Skeletal muscle tissue (tissue), 4 donors: ENCODE results near the gene SYP. TPM values are rescaled to one million over a fixed set of nuclear protein-coding genes. Genes with fewer than 3 reads are reported as not detected.

Experiments
- H3K27ac ChIP-seq: one replicate; pipeline ENCODE4 v1.7.0; 2013; ENCODE audit warnings: mild to moderate bottlenecking, low read depth, low read length, inconsistent platforms
- H3K27me3 ChIP-seq, 3 donors: one replicate each; pipeline ENCODE4 v1.7.0; 2013; ENCODE audit warnings: low read length in 3 of 3; ENCODE audit not compliant: control insufficient read depth in 3 of 3, insufficient read depth in 3 of 3
- H3K36me3 ChIP-seq, 3 donors: one replicate each; pipeline ENCODE4 v1.7.0; 2013; ENCODE audit warnings: low read length in 3 of 3; ENCODE audit not compliant: control insufficient read depth in 3 of 3, insufficient read depth in 3 of 3
- H3K4me1 ChIP-seq, 3 donors: one replicate each; pipeline ENCODE4 v1.7.0; 2013; ENCODE audit warnings: low read length in 3 of 3, mild to moderate bottlenecking in 3 of 3; ENCODE audit not compliant: control insufficient read depth in 3 of 3, insufficient read depth in 3 of 3
- H3K4me3 ChIP-seq, 3 donors: one replicate each; pipeline ENCODE4 v1.7.0; 2013; ENCODE audit warnings: low read length in 3 of 3
- H3K9ac ChIP-seq, 3 donors: one replicate each; pipeline ENCODE4 v1.7.0; 2013; ENCODE audit warnings: low read length in 3 of 3, mild to moderate bottlenecking in 3 of 3, moderate library complexity in 2 of 3, low read depth in 1 of 3
- H3K9me3 ChIP-seq, 3 donors: one replicate each; pipeline ENCODE4 v1.7.0; 2013; ENCODE audit warnings: low read length in 3 of 3; ENCODE audit not compliant: control insufficient read depth in 3 of 3
- total RNA-seq: library from RNA; depleted of rRNA; stranded (reverse); fragments of >200 nt; gene quantifications from one replicate; pipeline ENCODE4 v1.2.3, GENCODE V29; 2014
- donor health status: Osteomylitis.

Gene SYP
- total RNA-seq, 1 donor from 2014 or later: 1.0 TPM

DNA sequence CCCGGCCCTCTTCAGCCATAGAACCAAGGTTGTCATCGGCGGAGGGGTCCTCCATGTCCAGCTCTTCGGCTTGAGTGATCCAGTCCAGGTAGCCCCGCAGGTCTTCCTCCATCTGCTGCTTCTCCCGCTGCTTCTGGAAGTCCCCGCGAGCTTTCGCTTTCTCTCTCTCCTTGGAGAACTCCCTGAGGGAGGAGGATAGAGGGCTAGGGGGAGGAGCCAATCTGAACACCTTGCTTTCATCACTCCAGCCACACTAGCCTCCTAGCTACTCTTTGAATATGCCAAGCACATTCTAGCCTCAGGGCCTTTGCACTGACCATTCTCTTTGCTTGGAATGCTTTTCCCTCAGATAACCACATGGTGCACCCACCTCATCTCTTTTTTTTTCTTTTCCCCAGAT is 27.0 kb upstream of the SYP start:
- Histone ChIP-seq H3K27ac (no peak overlapping the region), H3K9me3 (no peaks in the 10 kb centered on the region), H3K4me1 (no peaks in the 10 kb centered on the region), H3K27me3 (peaks cover 0 to 3% (median 3%) of the 10 kb centered on the region in 3 donors), H3K36me3 (no peaks in the 10 kb centered on the region), H3K4me3 (no peak overlapping the region), H3K9ac (no peak overlapping the region)

DNA sequence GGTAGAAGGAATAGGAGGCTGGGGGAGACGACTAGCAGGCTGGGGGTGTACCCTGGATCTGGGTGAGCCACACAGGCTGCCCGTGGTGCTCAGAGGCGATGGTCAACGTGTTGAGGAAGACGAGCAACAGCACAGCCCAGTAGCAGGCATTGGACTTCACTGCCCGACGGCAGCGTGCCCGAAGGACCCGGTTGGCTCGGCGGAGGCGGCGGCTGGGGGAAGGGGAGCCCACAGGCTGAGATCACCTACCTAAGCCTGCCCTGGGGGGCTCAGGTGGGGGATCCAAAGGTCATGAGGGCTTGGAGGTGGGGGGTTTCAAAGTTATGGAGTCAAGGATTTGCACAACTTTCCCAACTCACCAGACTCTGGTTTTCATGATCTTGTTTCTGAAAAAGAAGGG is 25.9 kb upstream of the SYP start:
- Histone ChIP-seq H3K9me3 (no peaks in the 10 kb centered on the region), H3K36me3 (no peaks in the 10 kb centered on the region), H3K4me1 (no peaks in the 10 kb centered on the region), H3K27ac (no peak overlapping the region), H3K27me3 (peaks cover 0 to 3% (median 3%) of the 10 kb centered on the region in 3 donors), H3K4me3 (no peak overlapping the region), H3K9ac (no peak overlapping the region)

DNA sequence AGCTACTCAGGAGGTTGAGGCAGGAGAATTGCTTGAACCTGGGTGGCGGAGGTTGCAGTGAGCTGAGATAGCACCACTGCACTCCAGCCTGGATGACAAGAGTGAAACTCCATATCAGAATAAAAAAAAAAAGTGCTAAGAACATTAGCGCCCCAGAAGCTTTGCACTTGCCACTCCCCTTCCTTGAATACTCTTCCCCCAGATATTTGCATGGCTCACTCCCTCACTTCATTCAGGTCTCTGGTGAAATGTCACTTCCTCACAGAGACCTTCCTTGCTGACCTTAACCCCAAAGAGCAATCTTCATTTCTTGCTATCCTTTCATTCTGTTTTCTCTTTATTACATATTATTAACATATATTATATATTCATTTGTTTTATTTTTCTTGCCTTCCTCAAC is 21.9 kb upstream of the SYP start:
- Histone ChIP-seq H3K27ac (no peak overlapping the region), H3K27me3 (peaks cover 0 to 3% (median 3%) of the 10 kb centered on the region in 3 donors), H3K9me3 (no peaks in the 10 kb centered on the region), H3K4me1 (no peaks in the 10 kb centered on the region), H3K4me3 (no peak overlapping the region), H3K9ac (no peak overlapping the region), H3K36me3 (no peaks in the 10 kb centered on the region)

DNA sequence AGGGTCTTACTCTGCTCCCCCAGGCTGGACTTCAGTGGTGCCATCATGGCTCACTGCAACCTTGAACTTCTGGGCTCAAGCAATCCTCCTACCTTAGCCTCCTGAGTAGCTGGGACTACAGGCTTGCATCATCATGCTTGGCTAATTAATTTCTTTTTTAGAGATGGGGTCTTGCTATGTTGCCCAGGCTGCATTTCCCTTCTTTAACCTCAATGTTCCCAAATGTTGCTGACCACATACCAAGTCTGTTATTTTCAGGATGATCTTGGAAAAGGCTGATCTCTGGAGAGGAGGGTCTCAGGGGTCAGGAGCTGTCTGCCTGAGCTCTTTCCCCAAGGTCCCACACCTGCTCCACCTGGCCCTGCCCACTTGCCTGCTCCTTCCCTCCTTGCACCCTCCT is 20.1 kb upstream of the SYP start:
- Histone ChIP-seq H3K27ac (no peak overlapping the region), H3K9me3 (no peaks in the 10 kb centered on the region), H3K9ac (no peak overlapping the region), H3K36me3 (no peaks in the 10 kb centered on the region), H3K4me3 (no peak overlapping the region), H3K4me1 (no peaks in the 10 kb centered on the region), H3K27me3 (peaks cover 0 to 3% (median 0%) of the 10 kb centered on the region in 3 donors)

DNA sequence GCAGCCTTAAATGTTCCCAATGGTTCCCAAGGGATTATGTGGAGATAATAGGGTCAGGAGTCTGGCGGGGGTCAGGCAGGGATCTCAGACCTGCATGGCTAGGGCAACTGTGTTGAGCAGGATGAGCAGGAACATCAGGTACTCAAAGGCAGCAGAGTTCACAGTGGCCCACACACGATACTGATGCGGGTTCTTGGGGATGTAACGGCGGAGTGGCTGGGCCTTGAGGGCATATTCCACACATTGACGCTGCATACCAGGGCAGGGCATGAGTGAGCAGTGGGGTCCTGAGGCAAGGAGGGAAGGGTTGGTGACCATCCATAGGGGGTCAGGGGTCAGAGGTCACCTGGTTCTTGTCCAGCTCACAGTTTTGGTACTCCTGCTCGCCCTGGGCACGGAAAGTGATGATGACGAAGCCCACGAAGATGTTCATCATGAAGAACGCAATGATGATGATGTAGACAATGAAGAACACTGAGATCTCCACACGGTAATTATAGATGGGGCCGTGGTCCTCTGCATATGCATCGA is 15.1 kb upstream of the SYP start:
- Histone ChIP-seq H3K36me3 (no peaks in the 10 kb centered on the region), H3K9me3 (no peaks in the 10 kb centered on the region), H3K9ac (no peak overlapping the region), H3K4me3 (no peak overlapping the region), H3K27ac (no peak overlapping the region), H3K27me3 (no peaks in the 10 kb centered on the region), H3K4me1 (no peaks in the 10 kb centered on the region)

DNA sequence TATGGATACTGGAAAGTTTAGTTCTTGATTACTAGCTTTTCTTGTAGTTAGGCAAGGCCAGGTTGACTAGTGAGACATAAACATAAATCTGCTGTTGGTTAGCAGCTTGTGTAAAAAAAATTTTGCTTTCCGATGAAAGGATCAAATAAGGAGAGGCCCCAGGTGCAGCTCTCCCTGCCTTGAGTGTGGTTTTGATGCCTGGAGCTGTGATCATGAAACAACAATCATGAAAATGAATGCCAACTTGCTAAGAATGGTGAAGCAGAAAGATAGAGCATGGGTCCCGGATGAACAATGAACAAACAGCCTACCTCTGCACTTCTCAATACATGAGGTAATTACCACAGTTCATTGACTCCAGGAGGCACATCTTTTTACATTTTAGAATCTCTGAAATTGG is 14.4 kb upstream of the SYP start:
- Histone ChIP-seq H3K36me3 (no peaks in the 10 kb centered on the region), H3K4me1 (no peaks in the 10 kb centered on the region), H3K27ac (no peak overlapping the region), H3K9ac (no peak overlapping the region), H3K9me3 (no peaks in the 10 kb centered on the region), H3K27me3 (peaks cover 0 to 5% (median 2%) of the 10 kb centered on the region in 3 donors), H3K4me3 (no peak overlapping the region)

DNA sequence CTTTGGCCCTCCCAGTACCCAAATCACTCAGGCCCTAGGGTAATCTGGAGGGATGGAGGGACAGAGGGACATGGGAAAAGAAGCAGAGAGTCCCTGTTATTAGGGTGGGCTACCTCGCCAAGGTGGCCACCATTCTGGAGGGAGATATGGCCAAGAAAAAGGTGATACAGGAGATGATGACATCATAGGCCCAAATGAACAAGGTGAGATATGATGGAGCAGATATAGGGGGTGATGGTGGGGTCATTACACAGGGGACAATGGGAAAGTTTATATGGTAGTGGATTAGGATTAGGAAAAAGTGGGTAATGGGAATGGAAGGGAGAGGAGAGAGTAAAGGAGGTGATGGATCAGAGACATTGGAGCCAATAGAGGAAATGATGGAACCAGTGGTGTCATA is 12.9 kb upstream of the SYP start:
- Histone ChIP-seq H3K9ac (no peak overlapping the region), H3K4me1 (no peaks in the 10 kb centered on the region), H3K9me3 (no peaks in the 10 kb centered on the region), H3K36me3 (no peaks in the 10 kb centered on the region), H3K27me3 (peaks cover 0 to 5% (median 5%) of the 10 kb centered on the region in 3 donors), H3K4me3 (no peak overlapping the region), H3K27ac (no peak overlapping the region)

DNA sequence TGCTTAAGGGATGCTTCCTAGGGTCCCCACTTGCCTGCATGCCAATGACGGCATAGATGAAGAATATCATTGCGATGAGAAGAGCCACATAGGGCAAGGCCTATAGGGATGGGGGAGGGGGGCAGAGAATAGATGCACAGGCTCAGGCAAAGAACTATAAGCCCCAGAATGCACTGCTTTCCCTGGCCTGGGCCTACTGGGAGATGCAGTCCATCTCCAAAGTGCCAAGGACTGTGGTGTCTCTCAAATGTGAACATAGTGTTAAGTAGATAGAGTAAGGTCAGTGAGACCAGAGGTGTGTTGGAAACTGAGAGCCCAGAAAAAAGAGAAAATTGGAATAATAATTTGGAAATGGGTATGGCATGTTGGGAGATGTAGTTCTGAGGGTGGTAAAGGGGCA is 12.2 kb upstream of the SYP start:
- no peaks in the 10 kb centered on the region for H3K36me3 ChIP-seq
- no peak overlapping the region for H3K27ac ChIP-seq
- H3K4me3 ChIP-seq: no peak overlapping the region
- H3K9ac ChIP-seq: no peak overlapping the region
- no peaks in the 10 kb centered on the region for H3K4me1 ChIP-seq
- H3K9me3 ChIP-seq: no peaks in the 10 kb centered on the region
- peaks cover 0 to 5% (median 5%) of the 10 kb centered on the region in 3 donors for H3K27me3 ChIP-seq

DNA sequence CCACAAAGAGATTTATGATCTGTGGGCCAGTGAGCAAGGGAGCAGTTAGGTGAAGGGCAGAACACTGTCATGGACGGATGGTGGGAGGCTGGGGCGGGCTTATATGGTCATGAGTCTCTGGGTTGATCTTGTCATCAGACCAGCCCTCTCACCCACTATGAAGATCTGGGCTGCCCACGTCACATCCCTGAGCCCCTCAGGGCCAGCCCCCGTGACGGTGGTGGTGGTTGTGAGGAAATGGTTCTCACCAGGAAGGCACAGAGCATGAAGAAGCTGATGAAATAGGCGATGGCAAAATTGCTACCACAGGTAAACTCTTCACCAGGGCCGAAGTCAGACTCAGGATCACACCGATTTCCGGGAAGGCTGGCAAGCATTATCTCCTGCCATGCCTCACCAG is 11.1 kb upstream of the SYP start:
- no peak overlapping the region for H3K9ac ChIP-seq
- no peaks in the 10 kb centered on the region for H3K4me1 ChIP-seq
- no peaks in the 10 kb centered on the region for H3K9me3 ChIP-seq
- peaks cover 0 to 5% (median 5%) of the 10 kb centered on the region in 3 donors for H3K27me3 ChIP-seq
- H3K27ac ChIP-seq: no peak overlapping the region
- H3K36me3 ChIP-seq: no peaks in the 10 kb centered on the region
- H3K4me3 ChIP-seq: no peak overlapping the region

DNA sequence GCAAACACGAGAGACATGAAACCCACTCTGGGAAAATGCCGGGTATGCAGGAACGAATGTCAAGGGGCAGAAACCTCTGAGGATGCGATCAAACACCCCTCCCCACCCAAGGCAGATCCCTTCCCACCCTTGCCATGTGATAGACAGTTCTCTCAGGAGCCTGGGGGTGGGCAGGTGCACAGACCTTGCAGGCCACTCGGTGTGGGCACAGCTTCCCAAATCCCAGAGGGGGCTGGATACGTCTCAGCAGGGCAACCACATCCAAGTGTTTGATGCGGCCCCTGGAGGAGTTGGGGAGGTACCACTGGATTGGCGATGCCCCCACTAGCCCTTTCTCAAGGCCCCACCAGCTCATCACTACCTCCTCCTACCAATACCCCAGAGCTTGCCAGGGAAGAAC is 10.4 kb upstream of the SYP start:
- H3K36me3 ChIP-seq: no peaks in the 10 kb centered on the region
- peaks cover 0 to 9% (median 5%) of the 10 kb centered on the region in 3 donors for H3K27me3 ChIP-seq
- no peaks in the 10 kb centered on the region for H3K4me1 ChIP-seq
- H3K9me3 ChIP-seq: no peaks in the 10 kb centered on the region
- H3K4me3 ChIP-seq: no peak overlapping the region
- no peak overlapping the region for H3K27ac ChIP-seq
- H3K9ac ChIP-seq: no peak overlapping the region
